Activated naive CD4-positive, alpha-beta T cell treated with anti-CD3 and anti-CD28 coated beads, Interleukin-2, amount 50 U/mL, for 24 hours (primary cell): ENCODE results near the gene GOLM1.

ENCODE experiments used
- H3K27ac Mint-ChIP-seq: one replicate; pipeline ENCODE4 v1.8.0; 2021; ENCODE audit warnings: mild to moderate bottlenecking, mixed read lengths
- H3K27me3 Mint-ChIP-seq: one replicate; pipeline ENCODE4 v1.8.0; 2021; ENCODE audit warnings: mixed read lengths
- H3K36me3 Mint-ChIP-seq: one replicate; pipeline ENCODE4 v1.8.0; 2021; ENCODE audit warnings: mixed read lengths
- H3K4me1 Mint-ChIP-seq: one replicate; pipeline ENCODE4 v1.8.0; 2021; ENCODE audit warnings: mixed read lengths
- H3K4me3 Mint-ChIP-seq: one replicate; pipeline ENCODE4 v1.8.0; 2021; ENCODE audit warnings: mild to moderate bottlenecking, mixed read lengths
- H3K9me3 Mint-ChIP-seq: one replicate; pipeline ENCODE4 v1.8.0; 2021; ENCODE audit warnings: mixed read lengths

GOLM1 gene

DNA sequence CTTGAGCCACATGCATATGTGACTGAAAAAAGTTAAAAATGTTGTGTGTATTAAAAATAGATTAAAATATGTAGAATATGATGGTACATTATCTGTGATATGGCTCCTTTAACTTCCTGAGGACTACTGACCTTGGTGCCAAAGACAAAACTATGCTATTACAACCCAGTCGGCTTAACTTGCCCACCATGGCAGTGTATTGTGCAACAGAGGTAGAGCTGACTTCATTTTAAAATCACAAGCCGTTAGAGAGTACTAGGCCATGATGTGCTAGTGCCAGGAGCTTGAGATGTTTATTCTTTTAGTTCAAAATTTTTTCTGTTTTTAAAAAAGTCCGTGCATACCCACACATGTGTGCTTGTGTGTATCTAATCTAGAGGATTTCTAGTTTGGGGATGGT, 112.1 kb downstream of the GOLM1 start:
- Mint-ChIP-seq H3K27ac (no peak overlapping the region), H3K4me1 (peaks cover 8% of the 10 kb centered on the region), H3K36me3 (peaks cover 56% of the 10 kb centered on the region), H3K9me3 (no peaks in the 10 kb centered on the region), H3K27me3 (no peaks in the 10 kb centered on the region), H3K4me3 (no peak overlapping the region)

DNA sequence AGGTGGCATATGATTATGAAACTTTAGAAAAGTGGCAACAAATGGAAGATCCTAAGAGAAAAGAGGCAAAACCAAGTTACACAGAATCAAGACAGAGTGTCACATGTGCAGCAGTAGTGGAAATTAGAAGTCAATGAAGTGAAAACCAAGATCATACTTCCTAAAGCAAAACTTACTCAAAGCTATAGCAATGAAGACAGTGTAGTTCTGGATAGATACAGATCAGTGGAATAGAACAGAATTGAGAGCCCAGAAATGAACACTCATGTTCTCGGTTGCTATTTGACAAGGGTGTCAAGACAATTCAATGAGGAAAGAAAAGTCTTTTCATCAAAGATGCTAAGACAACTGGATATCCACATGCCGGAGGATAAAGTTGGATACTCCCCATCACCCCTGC, 114.9 kb downstream of the GOLM1 start:
- Mint-ChIP-seq H3K4me1 (no peaks in the 10 kb centered on the region), H3K4me3 (no peak overlapping the region), H3K27ac (no peak overlapping the region), H3K9me3 (no peaks in the 10 kb centered on the region), H3K36me3 (peaks cover 56% of the 10 kb centered on the region), H3K27me3 (no peaks in the 10 kb centered on the region)

DNA sequence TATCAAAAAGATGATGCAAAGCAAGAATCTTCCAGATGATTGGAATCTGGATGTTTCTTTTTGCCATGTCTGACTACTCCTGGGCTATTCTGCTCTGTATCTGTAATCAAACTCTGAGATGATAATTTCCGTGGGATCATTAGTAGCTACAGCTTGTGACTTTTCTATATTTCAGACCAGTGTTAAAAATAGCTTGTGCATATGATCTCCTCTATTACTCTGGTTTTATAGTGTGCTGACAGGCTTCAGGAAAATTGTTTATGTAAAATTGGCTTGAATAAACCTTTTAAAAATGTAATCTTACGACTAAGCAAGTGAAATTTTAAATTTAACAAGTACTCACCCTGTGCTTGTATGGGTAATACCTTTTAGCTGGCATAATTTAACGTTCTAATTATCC, 118.0 kb downstream of the GOLM1 start:
- no peaks in the 10 kb centered on the region for H3K4me1 Mint-ChIP-seq
- no peak overlapping the region for H3K27ac Mint-ChIP-seq
- no peaks in the 10 kb centered on the region for H3K9me3 Mint-ChIP-seq
- H3K36me3 Mint-ChIP-seq: peaks cover 52% of the 10 kb centered on the region
- no peaks in the 10 kb centered on the region for H3K27me3 Mint-ChIP-seq
- H3K4me3 Mint-ChIP-seq: no peak overlapping the region

DNA sequence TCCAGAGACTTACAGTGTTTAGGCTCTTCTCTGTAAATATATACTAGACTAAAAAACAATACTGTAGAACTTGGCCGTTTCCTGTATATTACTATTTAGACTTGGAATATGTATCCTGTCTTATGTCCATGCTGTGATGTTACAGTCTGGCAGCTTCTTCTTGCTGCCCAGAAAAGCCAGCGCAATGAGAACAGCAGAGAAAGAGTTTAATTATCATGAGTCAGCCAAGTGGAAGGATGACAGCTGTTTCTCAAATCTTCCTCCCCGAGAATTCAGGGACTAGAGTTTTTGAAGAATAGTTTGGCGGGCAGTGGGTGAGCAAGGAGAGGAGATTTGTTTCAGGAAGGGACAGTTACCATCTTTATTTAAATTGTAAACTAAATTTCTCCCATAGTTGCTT, 120.9 kb downstream of the GOLM1 start:
- Mint-ChIP-seq H3K36me3 (peaks cover 39% of the 10 kb centered on the region), H3K27me3 (no peaks in the 10 kb centered on the region), H3K4me1 (no peaks in the 10 kb centered on the region), H3K27ac (no peak overlapping the region), H3K4me3 (no peak overlapping the region), H3K9me3 (no peaks in the 10 kb centered on the region)
